ENCODE measurements around the gene KRTAP3-2.

DNA sequence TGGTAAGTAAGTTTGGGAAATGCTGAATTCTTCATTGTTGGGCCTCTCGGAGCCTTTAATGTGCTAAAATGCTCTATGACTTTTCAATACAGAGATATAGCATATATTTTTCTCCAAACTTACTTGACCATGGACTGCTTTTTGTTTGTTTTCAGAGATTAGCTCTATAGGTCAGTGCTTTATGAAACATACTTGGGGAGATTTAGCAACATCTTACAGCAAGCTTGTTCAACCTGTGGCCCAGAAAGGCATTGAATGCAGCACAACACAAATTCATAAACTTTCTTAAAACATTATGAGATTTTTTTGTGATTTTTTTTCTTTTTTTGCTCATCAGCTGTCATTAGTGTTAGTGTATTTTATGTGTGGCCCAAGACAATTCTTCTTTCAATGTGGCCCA, 10.2 kb upstream of the KRTAP3-2 start:
- TF ChIP-seq POLR2AphosphoS5 (IDR thresholded peaks at IDR 0.05; ENCODE audit: insufficient read depth in 1 of 2, low read depth in 1 of 2) (no peak), POLR2A (IDR thresholded peaks at IDR 0.05) (no peak)

Measured in vagina (tissue), 2 donors.